ENCODE results near the gene PCED1A. TPM values are rescaled to one million over a fixed set of nuclear protein-coding genes. Genes with fewer than 3 reads are reported as not detected.

Gene PCED1A
- total and polyA plus RNA-seq, 9 of the 15 experiments (the other 6 are each of a cell fraction or from before 2014, with no cell fraction given) = 1.5 to 11.5 (median 5.9) TPM

DNA sequence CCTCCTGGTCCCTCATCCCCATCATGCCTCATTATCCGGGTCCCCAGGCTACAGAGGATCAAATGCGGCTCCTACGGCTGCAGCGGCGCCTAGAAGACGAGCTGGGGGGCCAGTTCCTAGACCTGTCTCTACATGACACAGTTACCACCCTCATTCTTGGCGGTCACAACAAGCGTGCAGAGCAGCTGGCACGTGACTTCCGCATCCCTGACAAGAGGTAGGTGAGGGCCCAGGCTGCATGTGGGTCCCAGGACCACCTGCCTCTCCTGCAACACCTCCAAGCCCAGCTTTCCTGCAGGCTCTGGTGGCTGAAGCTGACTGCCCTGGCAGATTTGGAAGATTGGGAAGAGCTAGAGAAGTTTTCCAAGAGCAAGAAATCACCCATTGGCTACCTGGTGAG is 24.6 kb upstream of the PCED1A start (continued):
- TF ChIP-seq, protein P1, sequence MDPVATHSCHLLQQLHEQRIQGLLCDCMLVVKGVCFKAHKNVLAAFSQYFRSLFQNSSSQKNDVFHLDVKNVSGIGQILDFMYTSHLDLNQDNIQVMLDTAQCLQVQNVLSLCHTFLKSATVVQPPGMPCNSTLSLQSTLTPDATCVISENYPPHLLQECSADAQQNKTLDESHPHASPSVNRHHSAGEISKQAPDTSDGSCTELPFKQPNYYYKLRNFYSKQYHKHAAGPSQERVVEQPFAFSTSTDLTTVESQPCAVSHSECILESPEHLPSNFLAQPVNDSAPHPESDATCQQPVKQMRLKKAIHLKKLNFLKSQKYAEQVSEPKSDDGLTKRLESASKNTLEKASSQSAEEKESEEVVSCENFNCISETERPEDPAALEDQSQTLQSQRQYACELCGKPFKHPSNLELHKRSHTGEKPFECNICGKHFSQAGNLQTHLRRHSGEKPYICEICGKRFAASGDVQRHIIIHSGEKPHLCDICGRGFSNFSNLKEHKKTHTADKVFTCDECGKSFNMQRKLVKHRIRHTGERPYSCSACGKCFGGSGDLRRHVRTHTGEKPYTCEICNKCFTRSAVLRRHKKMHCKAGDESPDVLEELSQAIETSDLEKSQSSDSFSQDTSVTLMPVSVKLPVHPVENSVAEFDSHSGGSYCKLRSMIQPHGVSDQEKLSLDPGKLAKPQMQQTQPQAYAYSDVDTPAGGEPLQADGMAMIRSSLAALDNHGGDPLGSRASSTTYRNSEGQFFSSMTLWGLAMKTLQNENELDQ (CRISPR knock-in tag; IDR thresholded peaks at IDR 0.05; ENCODE audit: borderline replicate concordance) = no peak
- TF ChIP-seq SRF (CRISPR knock-in tag; IDR thresholded peaks at IDR 0.05) (no peak), ZNF224 (CRISPR knock-in tag; IDR thresholded peaks at IDR 0.05) (no peak), ZBTB8A (IDR thresholded peaks at IDR 0.05; ENCODE audit: partially characterized antibody) (no peak)

DNA sequence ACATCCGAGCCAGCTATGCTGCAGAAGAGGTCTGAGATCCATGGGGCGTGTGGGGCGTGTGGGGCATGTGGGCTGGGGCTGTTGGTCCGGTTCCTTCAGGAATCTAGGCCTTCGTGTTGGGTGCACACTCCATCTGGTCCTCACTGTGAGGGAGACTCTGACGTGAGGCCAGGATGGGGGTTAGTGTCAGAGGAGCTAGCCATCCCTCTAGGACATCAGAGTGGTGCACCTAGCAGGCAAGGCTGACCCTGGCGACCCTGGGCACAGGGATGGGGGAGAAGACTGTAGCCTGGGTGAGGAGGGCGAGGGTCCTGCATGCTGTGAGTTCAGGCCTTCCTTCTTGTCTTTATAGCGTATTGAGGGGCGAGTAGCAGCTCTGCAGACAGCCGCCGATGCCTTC is 24.2 kb upstream of the PCED1A start:
- H3K27ac ChIP-seq (ENCODE audit: extremely low read depth, low read depth, low read length) = no peak overlapping the region
- H3K36me3 ChIP-seq (ENCODE audit: control insufficient read depth, insufficient read depth, low read length) = peaks cover 6% of the 10 kb centered on the region; the same call in 2 of the 3 replicates
- no TSS peak for BruUV-seq (replicated peaks)
- in situ Hi-C loops (cut with MboI) (no loop called here), intact Hi-C loops (cut with micrococcal nuclease) (no loop called here)
- H3K27me3 ChIP-seq (ENCODE audit: control insufficient read depth in 2 of 2, insufficient read depth in 2 of 2, low read length in 2 of 2) = no peaks in the 10 kb centered on the region
- no peaks in the 10 kb centered on the region for H3K9me3 ChIP-seq (replicated peaks; ENCODE audit: control insufficient read depth, insufficient read depth, low read depth, low read length)
- no peak overlapping the region for H2AFZ ChIP-seq (ENCODE audit: low read depth, low read length)
- no peaks in the 10 kb centered on the region for H4K20me1 ChIP-seq (replicated peaks; ENCODE audit: control insufficient read depth, insufficient read depth, low read length)
- no peaks in the 10 kb centered on the region; a peak in 1 of 5 replicates for H3K4me1 ChIP-seq (replicated peaks in 1 of 2; ENCODE audit: control insufficient read depth in 2 of 2, insufficient read depth in 2 of 2, low read length in 2 of 2)
- H3K9me1 ChIP-seq (ENCODE audit: control insufficient read depth, insufficient read depth, low read length) = peaks cover 2% of the 10 kb centered on the region
- no peak for DNase-seq (ENCODE audit: extremely low read depth in 1 of 4, low spot score in 3 of 4)
- POLR2A ChIA-PET = interaction anchor here (1.1 kb wide), 1 partner anchor 53 kb away, joined by 3 read pairs; no protein-coding TSS in a partner anchor
- WGBS (ENCODE audit: insufficient coverage, low coverage, missing lambda C conversion rate) = 68% methylated on average over 9 of the region's 12 CpGs
- CTCF ChIA-PET (ENCODE audit: low intra/inter-chr PET ratio) = no interaction called here
- H3K4me3 ChIP-seq = no peak overlapping the region
- H3K4me2 ChIP-seq (ENCODE audit: insufficient read depth, low read length) = no peak overlapping the region
- no peak overlapping the region for H3K9ac ChIP-seq (ENCODE audit: insufficient read depth in 1 of 2, low read depth in 2 of 2, low read length in 2 of 2)
- no peak for FAIRE-seq
- H3K79me2 ChIP-seq (ENCODE audit: control insufficient read depth, insufficient read depth, low read length) = no peaks in the 10 kb centered on the region
- no peak for ATAC-seq
- TF ChIP-seq SREBF2 (CRISPR knock-in tag; IDR thresholded peaks at IDR 0.05) (no peak), POLR3G (IDR thresholded peaks at IDR 0.05; ENCODE audit: extremely low read depth, insufficient read length, insufficient replicate concordance) (no peak), ADNP (tag; IDR thresholded peaks at IDR 0.05) (no peak), ARID1B (IDR thresholded peaks at IDR 0.05) (no peak), FOXK1 (CRISPR knock-in tag; IDR thresholded peaks at IDR 0.05; ENCODE audit: borderline replicate concordance) (no peak), FOS (IDR thresholded peaks at IDR 0.05; ENCODE audit: extremely low read depth, insufficient read length) (no peak), STAT5A (IDR thresholded peaks at IDR 0.05; ENCODE audit: borderline replicate concordance, low read length) (no peak)
